Large intestine (tissue), 3 donors: Measurements from ENCODE around the gene NME4. TPM values are rescaled to one million over a fixed set of nuclear protein-coding genes. Genes with fewer than 3 reads are reported as not detected.
A peak's percentile ranks its signal among the peaks of the same experiment; 100 is the strongest.

ENCODE experiments used
- DNase-seq, 2 donors: peaks; one replicate each; pipeline versions ENCODE4 v3.0.0 to v3.0.0-alpha.2; 2013
- H3K27ac ChIP-seq: one replicate; pipeline ENCODE4 v1.5.1; 2013; ENCODE audit warnings: low read length
- H3K27me3 ChIP-seq: 2 replicates; pipeline ENCODE4 v1.6.1; 2013; ENCODE audit warnings: low read length; ENCODE audit not compliant: control insufficient read depth, insufficient read depth
- H3K36me3 ChIP-seq: 2 replicates; pipeline ENCODE4 v1.6.1; 2013; ENCODE audit warnings: low read length; ENCODE audit not compliant: control insufficient read depth, insufficient read depth
- H3K4me1 ChIP-seq: one replicate; pipeline ENCODE4 v1.6.1; 2013; ENCODE audit warnings: low read length; ENCODE audit not compliant: control insufficient read depth, insufficient read depth
- H3K4me3 ChIP-seq: one replicate; pipeline ENCODE4 v1.5.1; 2013; ENCODE audit warnings: low read length
- H3K9me3 ChIP-seq: one replicate; pipeline ENCODE4 v1.6.1; 2013; ENCODE audit warnings: mild to moderate bottlenecking, low read depth, low read length, moderate library complexity; ENCODE audit not compliant: control insufficient read depth
- WGBS: methylation state at CpG from one replicate; pipeline ENCODE4 v1.1.5; 2013; ENCODE audit warnings: low lambda C conversion rate; ENCODE audit not compliant: insufficient coverage; 5-methylcytosine and 5-hydroxymethylcytosine counted together
- polyA plus RNA-seq: library from polyadenylated mRNA; unstranded; fragments of 120-200 nt; gene quantifications from one replicate; pipeline ENCODE4 v1.2.1, GENCODE V29; 2013

Gene NME4
- polyA plus RNA-seq, 1 donor = 107 TPM

- Histone ChIP-seq H3K4me3 (no peak overlapping the region), H3K36me3 (peaks cover 17% of the 10 kb centered on the region), H3K9me3 (no peaks in the 10 kb centered on the region), H3K4me1 (peaks cover 3% of the 10 kb centered on the region), H3K27ac (no peak overlapping the region), H3K27me3 (peaks cover 11% of the 10 kb centered on the region)
- DNase-seq = no peak
- WGBS = no CpG with 5 or more reads among the region's 20 CpGs
Measured at GRCh38 chr16:363110-363765, 33.8 kb upstream of the NME4 start.

- DNase-seq = no peak
- no peak overlapping the region for H3K4me3 ChIP-seq
Measured at GRCh38 chr16:363766-364490, 33.1 kb upstream of the NME4 start.

GRCh38 chr16:364595-365491 lies 32.2 kb upstream of the NME4 start:
- Histone ChIP-seq H3K27me3 (peaks cover 11% of the 10 kb centered on the region), H3K27ac (no peak overlapping the region), H3K9me3 (no peaks in the 10 kb centered on the region), H3K4me3 (no peak overlapping the region), H3K4me1 (peaks cover 10% of the 10 kb centered on the region), H3K36me3 (peaks cover 25% of the 10 kb centered on the region)
- WGBS = 90% methylated on average over 2 of the region's 19 CpGs
- DNase-seq = no peak

More at GRCh38 chr16:363766-364490, 33.1 kb upstream of the NME4 start:
- Histone ChIP-seq H3K9me3 (no peaks in the 10 kb centered on the region), H3K36me3 (peaks cover 24% of the 10 kb centered on the region), H3K27ac (no peak overlapping the region), H3K4me1 (peaks cover 3% of the 10 kb centered on the region), H3K27me3 (peaks cover 11% of the 10 kb centered on the region)
- no CpG with 5 or more reads among the region's 24 CpGs for WGBS

GRCh38 chr16:366476-366875 lies 30.5 kb upstream of the NME4 start:
- no peak overlapping the region for H3K27ac ChIP-seq
- no CpG with 5 or more reads among the region's 10 CpGs for WGBS
- H3K27me3 ChIP-seq = peaks cover 11% of the 10 kb centered on the region
- no peak for DNase-seq
- no peak overlapping the region for H3K4me3 ChIP-seq
- H3K36me3 ChIP-seq = peaks cover 27% of the 10 kb centered on the region
- H3K9me3 ChIP-seq = no peaks in the 10 kb centered on the region
- peaks cover 15% of the 10 kb centered on the region for H3K4me1 ChIP-seq

- H3K9me3 ChIP-seq = no peaks in the 10 kb centered on the region
- no peak overlapping the region for H3K27ac ChIP-seq
- no CpG with 5 or more reads among the region's 18 CpGs for WGBS
- no peak overlapping the region for H3K4me3 ChIP-seq
- peaks cover 15% of the 10 kb centered on the region for H3K4me1 ChIP-seq
- DNase-seq = no peak
- peaks cover 37% of the 10 kb centered on the region for H3K36me3 ChIP-seq
- peaks cover 11% of the 10 kb centered on the region for H3K27me3 ChIP-seq
Measured at GRCh38 chr16:367333-367903, 29.6 kb upstream of the NME4 start.

- H3K4me3 ChIP-seq = no peak overlapping the region
- DNase-seq = no peak
- peaks cover 8% of the 10 kb centered on the region for H3K27me3 ChIP-seq
- WGBS = 80% methylated on average over 1 of the region's 29 CpGs
- H3K4me1 ChIP-seq = peaks cover 15% of the 10 kb centered on the region
- no peaks in the 10 kb centered on the region for H3K9me3 ChIP-seq
- no peak overlapping the region for H3K27ac ChIP-seq
- H3K36me3 ChIP-seq = peaks cover 46% of the 10 kb centered on the region
Measured at GRCh38 chr16:368388-369158, 28.4 kb upstream of the NME4 start.

- Histone ChIP-seq H3K4me3 (peak overlapping the region; percentile 16), H3K27ac (no peak overlapping the region), H3K9me3 (no peaks in the 10 kb centered on the region), H3K4me1 (peaks cover 15% of the 10 kb centered on the region), H3K27me3 (peaks cover 6% of the 10 kb centered on the region), H3K36me3 (peaks cover 52% of the 10 kb centered on the region)
- 60% methylated on average over 1 of the region's 20 CpGs for WGBS
- no peak for DNase-seq
Measured at GRCh38 chr16:369275-369865, 27.6 kb upstream of the NME4 start.

- no peaks in the 10 kb centered on the region for H3K9me3 ChIP-seq
- H3K27ac ChIP-seq = no peak overlapping the region
- peak overlapping the region; percentile 16 for H3K4me3 ChIP-seq
- DNase-seq = peak in 1 of 2 donors; percentile 27
- H3K36me3 ChIP-seq = peaks cover 58% of the 10 kb centered on the region
- peaks cover 12% of the 10 kb centered on the region for H3K4me1 ChIP-seq
- no CpG with 5 or more reads among the region's 44 CpGs for WGBS
- no peaks in the 10 kb centered on the region for H3K27me3 ChIP-seq
Measured at GRCh38 chr16:369866-370436, 27.0 kb upstream of the NME4 start.

GRCh38 chr16:370443-370842 lies 26.6 kb upstream of the NME4 start, which contains the start of gene MRPL28:
MRPL28 (minus strand) TSS chr16:370538; CDS start chr16:370218, 320 bp downstream.
- 0% methylated on average over 1 of the region's 30 CpGs for WGBS
- Histone ChIP-seq H3K27ac (no peak within 1 kb of the TSS), H3K4me3 (peak within 1 kb of the TSS; percentile 16), H3K4me1 (peaks cover 12% of the 10 kb centered on the region), H3K36me3 (peaks cover 62% of the 10 kb centered on the region), H3K27me3 (no peaks in the 10 kb centered on the region), H3K9me3 (no peaks in the 10 kb centered on the region)
- DNase-seq = peak; percentile 94 to 95
